A549 (cell line): ENCODE measurements around the gene KCNIP2. TPM values are rescaled to one million over a fixed set of nuclear protein-coding genes. Genes with fewer than 3 reads are reported as not detected.
A peak's percentile ranks its signal among the peaks of the same experiment; 100 is the strongest.

Experiments
- ATAC-seq, 2 experiments: fragments of 200-7000 bp in 1 of 2; fragments of >200 bp in 1 of 2; cut with Nextera tagmentation in 1 of 2; cut with Tn5 transposase in 1 of 2; 3 replicates each; pipeline versions ENCODE4 v1.8.0 to v1.9.1; 2018 to 2020; ENCODE audit warnings: mild to moderate bottlenecking in 1 of 2, moderate library complexity in 1 of 2
- CTCF ChIA-PET: fragments of 300-600 bp; sonication (Branson Sonifier 250); formaldehyde crosslinking; extraction: SDS; loops from one replicate; lab custom pipeline; 2021; ENCODE audit warnings: antibody characterized with exemption, inconsistent platforms; lab: Yijun Ruan, JAX
- POLR2A ChIA-PET: fragments of 350-600 bp; formaldehyde crosslinking; extraction: SDS; loops from one replicate; lab custom pipeline; 2021; ENCODE audit warnings: antibody characterized with exemption, inconsistent platforms; lab: Yijun Ruan, JAX
- DNase-seq, 2 experiments: peaks; one replicate each; pipeline versions ENCODE4 v3.0.0 to v3.0.0-alpha.2; 2011 to 2016; ENCODE audit warnings: low read depth in 1 of 2, low spot score in 1 of 2
- FAIRE-seq: peaks from 2 replicates; lab custom pipeline; 2011; peaks lifted over from hg19 to GRCh38; lab: Jason Lieb, UNC
- H3K27ac ChIP-seq, 2 experiments: fragments of >200 bp; sonication (Bioruptor Twin); formaldehyde crosslinking; 3 replicates each; pipeline ENCODE4 v1.5.1; 2016 to 2017
- H3K4me1 ChIP-seq: fragments of >200 bp; sonication (Bioruptor Twin); formaldehyde crosslinking; 3 replicates; pipeline ENCODE4 v1.6.1; 2016
- H3K4me2 ChIP-seq: fragments of >200 bp; sonication (Bioruptor Twin); formaldehyde crosslinking; 3 replicates; pipeline ENCODE4 v1.6.1; 2016
- H3K4me3 ChIP-seq: fragments of >200 bp; sonication (Bioruptor Twin); formaldehyde crosslinking; 3 replicates; pipeline ENCODE4 v1.5.1; 2016
- H3K9me3 ChIP-seq: fragments of >200 bp; sonication (Bioruptor Twin); formaldehyde crosslinking; 3 replicates; pipeline ENCODE4 v1.6.1; 2016
- ATOH8 ChIP-seq: fragments of 250-450 bp; sonication (Bioruptor Pico); IDR thresholded peaks from 2 replicates; pipeline ENCODE4 v1.5.0; 2020; ENCODE audit warnings: low read depth, mild to moderate bottlenecking, moderate library complexity
- BHLHE40 ChIP-seq: IDR thresholded peaks from 2 replicates; pipeline ENCODE4 v1.6.1; 2012; ENCODE audit warnings: low read depth, low read length, inconsistent platforms
- CTCF ChIP-seq: fragments of >200 bp; sonication (Bioruptor Twin); formaldehyde crosslinking; IDR thresholded peaks from 3 replicates; pipeline ENCODE4 v1.5.1; 2016
- E2F6 ChIP-seq: IDR thresholded peaks from 2 replicates; pipeline ENCODE4 v1.6.1; 2012; ENCODE audit warnings: low read depth, borderline replicate concordance
- EHMT2 ChIP-seq: fragments of 200-600 bp; sonication (generic); IDR thresholded peaks from 2 replicates; pipeline ENCODE4 v1.6.1; 2016; ENCODE audit warnings: antibody characterized with exemption, low read depth, mild to moderate bottlenecking, moderate library complexity
- ELK1 ChIP-seq: fragments of 150-350 bp; IDR thresholded peaks from 2 replicates; pipeline ENCODE4 v1.6.1; 2014; ENCODE audit warnings: low read depth, mild to moderate bottlenecking, low read length
- ESRRA ChIP-seq: fragments of 150-350 bp; IDR thresholded peaks from 2 replicates; pipeline ENCODE4 v1.6.1; 2014; ENCODE audit warnings: mild to moderate bottlenecking, low read length, borderline replicate concordance
- FOXS1 ChIP-seq: fragments of 250-450 bp; sonication (Bioruptor Pico); IDR thresholded peaks from 2 replicates; pipeline ENCODE4 v1.5.0; 2020; ENCODE audit warnings: mild to moderate bottlenecking, moderate library complexity
- HES2 ChIP-seq: fragments of >200 bp; sonication (Bioruptor Twin); formaldehyde crosslinking; IDR thresholded peaks from 2 replicates; pipeline ENCODE4 v1.6.1; 2016
- HMGXB4 ChIP-seq: fragments of 250-450 bp; sonication (Bioruptor Pico); IDR thresholded peaks from 2 replicates; pipeline ENCODE4 v1.5.0; 2021; ENCODE audit warnings: mild to moderate bottlenecking, moderate library complexity, borderline replicate concordance
- HOXA7 ChIP-seq: fragments of 250-450 bp; sonication (Bioruptor Pico); IDR thresholded peaks from 2 replicates; pipeline ENCODE4 v1.5.0; 2020; ENCODE audit warnings: mild to moderate bottlenecking, moderate library complexity
- KDM1A ChIP-seq: fragments of 200-600 bp; sonication (generic); IDR thresholded peaks from 2 replicates; pipeline ENCODE4 v1.6.1; 2016; ENCODE audit warnings: low read depth, mild to moderate bottlenecking
- KDM5A ChIP-seq: fragments of 200-600 bp; sonication (generic); IDR thresholded peaks from 2 replicates; pipeline ENCODE4 v1.6.1; 2016; ENCODE audit warnings: antibody characterized with exemption, mild to moderate bottlenecking
- NFE2L2 ChIP-seq: fragments of 150-350 bp; conservative IDR thresholded peaks from 2 replicates; pipeline ENCODE4 v1.6.1; 2014; ENCODE audit warnings: low read length
- NR3C1 ChIP-seq: fragments of >200 bp; sonication (Bioruptor Twin); formaldehyde crosslinking; IDR thresholded peaks from 3 replicates; pipeline ENCODE4 v1.6.1; 2017
- POLR2AphosphoS2 ChIP-seq: conservative IDR thresholded peaks from 2 replicates; pipeline ENCODE4 v1.6.1; 2012; ENCODE audit warnings: low read length, improper control_type of control experiment, inconsistent platforms
- RAD21 ChIP-seq, 2 experiments: fragments of >200 bp in 1 of 2; sonication (Bioruptor Twin) in 1 of 2; formaldehyde crosslinking in 1 of 2; IDR thresholded peaks in 1 of 2; conservative IDR thresholded peaks in 1 of 2; 2 replicates in 1 of 2; 3 replicates in 1 of 2; pipeline ENCODE4 v1.6.1; 2012 to 2018; ENCODE audit warnings: inconsistent platforms in 1 of 2
- RARB ChIP-seq: fragments of 250-450 bp; sonication (Bioruptor Pico); IDR thresholded peaks from 2 replicates; pipeline ENCODE4 v1.8.0; 2021; ENCODE audit warnings: mild to moderate bottlenecking, moderate library complexity
- RNF2 ChIP-seq: fragments of 200-600 bp; sonication (generic); IDR thresholded peaks from 2 replicates; pipeline ENCODE4 v1.6.1; 2016; ENCODE audit warnings: low read depth, mild to moderate bottlenecking, antibody characterized with exemption, moderate library complexity, borderline replicate concordance
- SREBF2 ChIP-seq: fragments of 450-650 bp; IDR thresholded peaks from 2 replicates; pipeline ENCODE4 v1.6.1; 2014; ENCODE audit warnings: mild to moderate bottlenecking, moderate library complexity
- WGBS: methylation state at CpG from one replicate; pipeline ENCODE4 v1.1.6; 2017; ENCODE audit errors: missing lambda C conversion rate; 5-methylcytosine and 5-hydroxymethylcytosine counted together
- polyA plus RNA-seq, 4 experiments: library from polyadenylated mRNA; depleted of rRNA in 3 of 4; stranded (reverse); fragments of >200 nt; fragmentation: RNase III in 1 of 4; extraction: RNeasy Plus Mini Kit Qiagen cat#74134 plus additional on column Dnase treatment in 1 of 4; gene quantifications; 2 replicates in 3 of 4; 3 replicates in 1 of 4; pipeline ENCODE4 v1.2.3, GENCODE V29; 2011 to 2017

Gene KCNIP2
- polyA plus RNA-seq, 2 of the 4 experiments (the other 2 are of a cell fraction) = 0.88 to 1.3 TPM

GRCh38 chr10:101840102-101840684, 3.4 kb downstream of the KCNIP2 start:
- ChIA-PET CTCF (interaction anchor here (0.6 to 15.4 kb wide), 58 partner anchors 6 to 651 kb away, joined by 3 to 379 read pairs (median 5); partner anchors contain the start of genes NPM3 and OGA), POLR2A (interaction anchor here (1.0 to 1.4 kb wide), 4 partner anchors 22 to 274 kb away, joined by 3 to 8 read pairs (median 5); partner anchors contain the start of gene OGA)
- 29% methylated on average over 14 of the region's 19 CpGs for WGBS
- FAIRE-seq (no peak), DNase-seq (no peak), ATAC-seq (no peak; a peak in 1 of 6 replicates)
- peak overlapping the region; percentile 29 to 77; a peak in 4 of 6 replicates for H3K27ac ChIP-seq
- no peaks in the 10 kb centered on the region for H3K9me3 ChIP-seq
- H3K4me1 ChIP-seq = peaks cover 20% of the 10 kb centered on the region
- TF ChIP-seq RNF2 = no peak
- TF ChIP-seq BHLHE40 = no peak
- no peak for TF ChIP-seq POLR2AphosphoS2
- no peak for TF ChIP-seq EHMT2
- H3K4me2 ChIP-seq = peak overlapping the region; percentile 71
- peak overlapping the region; percentile 38 for H3K4me3 ChIP-seq

- H3K4me1 ChIP-seq = peaks cover 20% of the 10 kb centered on the region
- peak overlapping the region; percentile 71 for H3K4me2 ChIP-seq
- no peaks in the 10 kb centered on the region for H3K9me3 ChIP-seq
- TF ChIP-seq RARB (CRISPR knock-in tag) (no peak), RNF2 (no peak), HES2 (no peak), POLR2AphosphoS2 (no peak), HOXA7 (CRISPR knock-in tag) (no peak), RAD21 (conservative IDR thresholded peaks at IDR 0.05 in 1 of 2, IDR thresholded peaks at IDR 0.05 in 1 of 2) (no peak), SREBF2 (no peak), KDM5A (no peak), FOXS1 (CRISPR knock-in tag) (no peak), NR3C1 (no peak), ATOH8 (CRISPR knock-in tag) (no peak), HMGXB4 (CRISPR knock-in tag) (no peak), E2F6 (no peak), ELK1 (no peak), KDM1A (no peak), EHMT2 (no peak), ESRRA (no peak), CTCF (no peak), NFE2L2 (no peak)
- ChIA-PET CTCF (interaction anchor here (0.6 to 15.4 kb wide), 23 partner anchors 11 to 483 kb away, joined by 3 to 379 read pairs (median 11); partner anchors contain the start of genes NPM3 and OGA), POLR2A (interaction anchor here (1.2 kb wide), 1 partner anchor 275 kb away, joined by 3 read pairs; no protein-coding TSS in a partner anchor)
- ATAC-seq (peak in 1 of 2 experiments; percentile 38; a peak in 3 of 6 replicates), FAIRE-seq (no peak), DNase-seq (no peak)
- WGBS = 80% methylated on average over 18 of the region's 36 CpGs
- H3K27ac ChIP-seq = peak overlapping the region; percentile 29 to 77; a peak in 4 of 6 replicates
- H3K4me3 ChIP-seq = peak overlapping the region; percentile 38
These were observed 4.1 kb downstream of the KCNIP2 start for GRCh38 chr10:101839416-101840063.
